DND-41 (cell line): ENCODE measurements around the gene RBMS3.
A peak's percentile ranks its signal among the peaks of the same experiment; 100 is the strongest.
"Not testable (repeated sequence)": the region's sequence is repeated elsewhere in the genome, so short reads cannot be mapped to it uniquely, and the experiment has no call there.

Source experiments
- ATAC-seq: fragments of 200-7000 bp; cut with Tn5 transposase; 3 replicates; pipeline ENCODE4 v1.9.1; 2021; ENCODE audit warnings: low read depth; ENCODE audit not compliant: insufficient read depth
- DNase-seq: peaks from one replicate; pipeline ENCODE4 v3.0.0-alpha.2; 2020
- H2AFZ ChIP-seq: 2 replicates; pipeline ENCODE4 v1.6.0; 2012; ENCODE audit warnings: low read depth, low read length
- H3K27ac ChIP-seq: 2 replicates; pipeline ENCODE4 v1.5.1; 2012; ENCODE audit warnings: low read length, inconsistent platforms
- H3K27me3 ChIP-seq: fragments of 200-600 bp; sonication (generic); 2 replicates; pipeline ENCODE4 v1.6.0; 2012; ENCODE audit warnings: low read length, mild to moderate bottlenecking, inconsistent platforms; ENCODE audit not compliant: insufficient read depth, poor library complexity
- H3K36me3 ChIP-seq: 2 replicates; pipeline ENCODE4 v1.5.1; 2012; ENCODE audit warnings: low read length, inconsistent platforms; ENCODE audit not compliant: insufficient read depth
- H3K4me1 ChIP-seq: 2 replicates; pipeline ENCODE4 v1.5.1; 2012; ENCODE audit warnings: mild to moderate bottlenecking, low read length; ENCODE audit not compliant: insufficient read depth
- H3K4me2 ChIP-seq: 2 replicates; pipeline ENCODE4 v1.6.0; 2012; ENCODE audit warnings: mild to moderate bottlenecking, moderate library complexity, low read length, inconsistent platforms; ENCODE audit not compliant: insufficient read depth
- H3K4me3 ChIP-seq, 2 experiments: fragments of 200-600 bp in 1 of 2; shearing (Covaris generic) in 1 of 2; 2 replicates each; pipeline ENCODE4 v1.5.1; 2012 to 2016; ENCODE audit warnings: inconsistent platforms in 2 of 2, low read length in 2 of 2, mild to moderate bottlenecking in 2 of 2, low read depth in 1 of 2, moderate library complexity in 1 of 2
- H3K79me2 ChIP-seq: 2 replicates; pipeline ENCODE4 v1.6.0; 2012; ENCODE audit warnings: low read length, inconsistent platforms; ENCODE audit not compliant: insufficient read depth
- H3K9ac ChIP-seq: 2 replicates; pipeline ENCODE4 v1.6.0; 2012; ENCODE audit warnings: low read depth, mild to moderate bottlenecking, inconsistent platforms, low read length, moderate library complexity
- H3K9me3 ChIP-seq: 2 replicates; pipeline ENCODE4 v1.5.1; 2012; ENCODE audit warnings: low read length, moderate library complexity, mild to moderate bottlenecking, inconsistent platforms; ENCODE audit not compliant: insufficient read depth, severe bottlenecking
- H4K20me1 ChIP-seq: 2 replicates; pipeline ENCODE4 v1.6.0; 2012; ENCODE audit warnings: low read length; ENCODE audit not compliant: insufficient read depth
- CTCF ChIP-seq: IDR thresholded peaks from 2 replicates; pipeline ENCODE4 v1.5.1; 2012; ENCODE audit warnings: borderline replicate concordance, low read length, moderate library complexity, mild to moderate bottlenecking; ENCODE audit not compliant: poor library complexity, severe bottlenecking; ENCODE audit errors: extremely low read depth
- EZH2 ChIP-seq: IDR thresholded peaks from 3 replicates; pipeline ENCODE4 v1.6.1; 2012; ENCODE audit warnings: borderline replicate concordance, low read depth, mild to moderate bottlenecking, moderate library complexity, low read length, inconsistent platforms; ENCODE audit not compliant: severe bottlenecking

Gene RBMS3

GRCh38 chr3:30040126-30040525 lies 759.3 kb downstream of the RBMS3 start:
- DNase-seq (no peak), ATAC-seq (no peak)
- Histone ChIP-seq H3K36me3 (no peaks in the 10 kb centered on the region), H3K79me2 (no peaks in the 10 kb centered on the region), H3K4me3 (no peak overlapping the region), H2AFZ (no peak overlapping the region), H3K27ac (no peak overlapping the region), H3K9me3 (no peaks in the 10 kb centered on the region), H3K9ac (no peak overlapping the region), H3K4me2 (no peak overlapping the region), H4K20me1 (no peaks in the 10 kb centered on the region), H3K27me3 (no peaks in the 10 kb centered on the region), H3K4me1 (peaks cover 9% of the 10 kb centered on the region; the same call in 1 of the 2 replicates)
- TF ChIP-seq EZH2 (no peak), CTCF (no peak)

GRCh38 chr3:30041481-30041880 lies 760.6 kb downstream of the RBMS3 start:
- H3K9ac ChIP-seq, ATAC-seq, H3K9me3 ChIP-seq, H2AFZ ChIP-seq, H4K20me1 ChIP-seq, H3K4me1 ChIP-seq, H3K4me3 ChIP-seq, H3K27ac ChIP-seq, DNase-seq, H3K27me3 ChIP-seq, H3K79me2 ChIP-seq, H3K36me3 ChIP-seq, H3K4me2 ChIP-seq: not testable (repeated sequence)

- Histone ChIP-seq H3K79me2 (no peaks in the 10 kb centered on the region), H3K27me3 (no peaks in the 10 kb centered on the region), H3K27ac (no peak overlapping the region), H3K9ac (no peak overlapping the region), H3K9me3 (no peaks in the 10 kb centered on the region), H2AFZ (no peak overlapping the region), H3K4me3 (no peak overlapping the region), H3K4me1 (peaks cover 9% of the 10 kb centered on the region; the same call in 1 of the 2 replicates), H4K20me1 (no peaks in the 10 kb centered on the region), H3K36me3 (no peaks in the 10 kb centered on the region), H3K4me2 (no peak overlapping the region)
- peak; percentile 76 for DNase-seq
- no peak for TF ChIP-seq EZH2
- peak; percentile 85 for TF ChIP-seq CTCF
- ATAC-seq = peak; percentile 91
Measured at GRCh38 chr3:30042274-30042859, 761.5 kb downstream of the RBMS3 start.

- no peaks in the 10 kb centered on the region for H3K27me3 ChIP-seq
- ATAC-seq = 0 out of 3 replicates have a peak, but pooled peaks have one; percentile 27
- H3K4me3 ChIP-seq = no peak overlapping the region
- no peak overlapping the region for H3K9ac ChIP-seq
- H3K4me1 ChIP-seq = peaks cover 9% of the 10 kb centered on the region; the same call in 1 of the 2 replicates
- no peaks in the 10 kb centered on the region for H3K36me3 ChIP-seq
- no peaks in the 10 kb centered on the region for H3K9me3 ChIP-seq
- DNase-seq = no peak
- H2AFZ ChIP-seq = no peak overlapping the region
- H3K4me2 ChIP-seq = no peak overlapping the region
- TF ChIP-seq CTCF (no peak), EZH2 (no peak)
- H4K20me1 ChIP-seq = no peaks in the 10 kb centered on the region
- no peak overlapping the region for H3K27ac ChIP-seq
- no peaks in the 10 kb centered on the region for H3K79me2 ChIP-seq
Measured at GRCh38 chr3:30042916-30043555, 762.2 kb downstream of the RBMS3 start.
